ENCODE measurements around the gene LIM2.

GRCh38 chr19:51391073-51391611, 3.4 kb upstream of the LIM2 start:
- TF ChIP-seq JUND (IDR thresholded peaks at IDR 0.05; ENCODE audit: borderline replicate concordance, low read depth, low read length) = no peak
- no peak for TF ChIP-seq JUND (tag; IDR thresholded peaks at IDR 0.05; ENCODE audit: borderline replicate concordance, low read depth, low read length)
- no peak for TF ChIP-seq RBFOX2 (IDR thresholded peaks at IDR 0.05; ENCODE audit: low read depth, low read length)
